ENCODE data around the gene RBM23.

RBM23 gene

GRCh38 chr14:22896356-22896755 lies 22.6 kb downstream of the RBM23 start:
- H3K4me3 ChIP-seq (ENCODE audit: low read length) = no peak overlapping the region
- no peak for DNase-seq (ENCODE audit: low read depth)
- no peak for TF ChIP-seq CTCF (IDR thresholded peaks at IDR 0.05; ENCODE audit: insufficient read depth, low read depth, low read length, missing control alignments)

GRCh38 chr14:22895402-22895801 lies 23.5 kb downstream of the RBM23 start:
- no peak overlapping the region for H3K4me3 ChIP-seq (ENCODE audit: low read length)
- no peak for DNase-seq (ENCODE audit: low read depth)
- TF ChIP-seq CTCF (IDR thresholded peaks at IDR 0.05; ENCODE audit: insufficient read depth, low read depth, low read length, missing control alignments) = no peak

- DNase-seq (ENCODE audit: low read depth) = no peak
- no peak overlapping the region for H3K4me3 ChIP-seq (ENCODE audit: low read length)
- no peak for TF ChIP-seq CTCF (IDR thresholded peaks at IDR 0.05; ENCODE audit: insufficient read depth, low read depth, low read length, missing control alignments)
These were observed 25.2 kb downstream of the RBM23 start for GRCh38 chr14:22893706-22894105.

GRCh38 chr14:22892488-22892887 lies 26.5 kb downstream of the RBM23 start:
- DNase-seq (ENCODE audit: low read depth) = no peak
- no peak for TF ChIP-seq CTCF (IDR thresholded peaks at IDR 0.05; ENCODE audit: insufficient read depth, low read depth, low read length, missing control alignments)
- H3K4me3 ChIP-seq (ENCODE audit: low read length) = no peak overlapping the region

GRCh38 chr14:22890416-22890815 lies 28.5 kb downstream of the RBM23 start:
- peak; percentile 52 for DNase-seq (ENCODE audit: low read depth)
- H3K4me3 ChIP-seq (ENCODE audit: low read length) = no peak overlapping the region
- no peak for TF ChIP-seq CTCF (IDR thresholded peaks at IDR 0.05; ENCODE audit: insufficient read depth, low read depth, low read length, missing control alignments)

- DNase-seq (ENCODE audit: low read depth) = no peak
- TF ChIP-seq CTCF (IDR thresholded peaks at IDR 0.05; ENCODE audit: insufficient read depth, low read depth, low read length, missing control alignments) = no peak
- H3K4me3 ChIP-seq (ENCODE audit: low read length) = no peak overlapping the region
These were observed 30.3 kb downstream of the RBM23 start for GRCh38 chr14:22888662-22889061.

GRCh38 chr14:22887990-22888378 lies 31.0 kb downstream of the RBM23 start:
- TF ChIP-seq CTCF (IDR thresholded peaks at IDR 0.05; ENCODE audit: insufficient read depth, low read depth, low read length, missing control alignments) = no peak
- no peak for DNase-seq (ENCODE audit: low read depth)
- peak overlapping the region; percentile 62 for H3K4me3 ChIP-seq (ENCODE audit: low read length)
